Activated CD4-positive, alpha-beta T cell treated with anti-CD3 and anti-CD28 coated beads, Interleukin-2, amount 50 U/mL, for 24 hours (primary cell): ENCODE data around the gene TBC1D16.
"Not testable (repeated sequence)": the region's sequence is repeated elsewhere in the genome, so short reads cannot be mapped to it uniquely, and the experiment has no call there.

ENCODE experiments used
- DNase-seq, 2 donors: peaks; one replicate each; pipeline ENCODE4 v3.0.0-alpha.2; 2020; ENCODE audit warnings: low read depth in 1 of 2, low spot score in 1 of 2

The TBC1D16 gene

GRCh38 chr17:79977161-79977631, 58.5 kb downstream of the TBC1D16 start:
- no peak for DNase-seq

GRCh38 chr17:79976451-79976850, 59.2 kb downstream of the TBC1D16 start:
- DNase-seq = no peak

- no peak for DNase-seq
Measured at GRCh38 chr17:79975498-79976134, 60.1 kb downstream of the TBC1D16 start.

GRCh38 chr17:79974566-79975497, 60.8 kb downstream of the TBC1D16 start:
- no peak for DNase-seq

GRCh38 chr17:79971651-79972050, 64.0 kb downstream of the TBC1D16 start:
- DNase-seq = no peak

- no peak for DNase-seq
Measured at GRCh38 chr17:79970576-79971068, 65.0 kb downstream of the TBC1D16 start.

- no peak for DNase-seq
Measured at GRCh38 chr17:79969906-79970305, 65.8 kb downstream of the TBC1D16 start.

- DNase-seq = no peak
Measured at GRCh38 chr17:79968116-79968515, 67.6 kb downstream of the TBC1D16 start.

GRCh38 chr17:79966681-79967080, 69.0 kb downstream of the TBC1D16 start:
- DNase-seq = no peak

GRCh38 chr17:79965806-79966205, 69.9 kb downstream of the TBC1D16 start:
- no peak for DNase-seq

GRCh38 chr17:79962467-79962866, 73.2 kb downstream of the TBC1D16 start:
- DNase-seq = not testable (repeated sequence)

GRCh38 chr17:79961567-79961966, 74.1 kb downstream of the TBC1D16 start:
- not testable (repeated sequence) for DNase-seq

- no peak for DNase-seq
Measured at GRCh38 chr17:79960788-79961522, 74.7 kb downstream of the TBC1D16 start.

GRCh38 chr17:79959042-79959441, 76.6 kb downstream of the TBC1D16 start:
- DNase-seq = no peak

- DNase-seq = no peak
Measured at GRCh38 chr17:79956853-79957252, 78.8 kb downstream of the TBC1D16 start.

GRCh38 chr17:79956441-79956735, 79.3 kb downstream of the TBC1D16 start:
- DNase-seq = not testable (repeated sequence)

GRCh38 chr17:79955691-79956440, 79.8 kb downstream of the TBC1D16 start:
- no peak for DNase-seq

- DNase-seq = no peak
Measured at GRCh38 chr17:79955167-79955549, 80.5 kb downstream of the TBC1D16 start.

- DNase-seq = no peak
Measured at GRCh38 chr17:79954281-79955166, 81.1 kb downstream of the TBC1D16 start.

GRCh38 chr17:79953335-79953734, 82.3 kb downstream of the TBC1D16 start:
- DNase-seq = no peak
